ENCODE measurements around the gene SOS2.

- no peak for TF ChIP-seq CTCF (IDR thresholded peaks at IDR 0.05)
- TF ChIP-seq POLR2A (IDR thresholded peaks at IDR 0.05), result no peak
These were observed 125.2 kb downstream of the SOS2 start for GRCh38 chr14:50106178-50106577.
